HG03442 (cell line): ENCODE results near the gene STPG4.

Experiments used
- ATAC-seq: cut with Tn5 transposase; IDR thresholded peaks from one replicate; pipeline ENCODE4 v1.9.1; 2021; ENCODE audit warnings: mild to moderate bottlenecking, moderate library complexity; ENCODE audit not compliant: unreplicated experiment

The STPG4 gene

DNA sequence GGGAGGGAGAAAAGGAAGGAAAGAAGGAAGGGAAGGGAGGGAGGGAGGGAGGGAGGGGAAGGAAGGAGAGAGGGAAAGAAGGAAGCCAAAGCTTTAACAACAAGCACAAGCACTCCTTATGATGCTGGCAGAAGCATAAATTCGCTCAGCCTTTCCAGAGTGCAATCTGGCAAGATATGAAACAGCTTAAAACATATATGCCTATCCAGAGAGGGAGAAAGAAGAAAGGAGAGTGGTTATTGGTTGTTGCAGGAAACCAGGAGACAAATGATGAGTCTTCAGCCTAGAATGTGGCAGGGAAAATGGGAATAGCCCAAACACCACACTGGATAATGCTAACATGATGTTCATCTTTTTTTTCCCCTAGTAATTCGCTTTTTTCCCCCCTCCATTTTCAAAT, 64.0 kb downstream of the STPG4 start:
- ATAC-seq: no peak

- ATAC-seq: no peak
Observed at GRCh38 chr2:47089083-47089464, 66.0 kb downstream of the STPG4 start.

DNA sequence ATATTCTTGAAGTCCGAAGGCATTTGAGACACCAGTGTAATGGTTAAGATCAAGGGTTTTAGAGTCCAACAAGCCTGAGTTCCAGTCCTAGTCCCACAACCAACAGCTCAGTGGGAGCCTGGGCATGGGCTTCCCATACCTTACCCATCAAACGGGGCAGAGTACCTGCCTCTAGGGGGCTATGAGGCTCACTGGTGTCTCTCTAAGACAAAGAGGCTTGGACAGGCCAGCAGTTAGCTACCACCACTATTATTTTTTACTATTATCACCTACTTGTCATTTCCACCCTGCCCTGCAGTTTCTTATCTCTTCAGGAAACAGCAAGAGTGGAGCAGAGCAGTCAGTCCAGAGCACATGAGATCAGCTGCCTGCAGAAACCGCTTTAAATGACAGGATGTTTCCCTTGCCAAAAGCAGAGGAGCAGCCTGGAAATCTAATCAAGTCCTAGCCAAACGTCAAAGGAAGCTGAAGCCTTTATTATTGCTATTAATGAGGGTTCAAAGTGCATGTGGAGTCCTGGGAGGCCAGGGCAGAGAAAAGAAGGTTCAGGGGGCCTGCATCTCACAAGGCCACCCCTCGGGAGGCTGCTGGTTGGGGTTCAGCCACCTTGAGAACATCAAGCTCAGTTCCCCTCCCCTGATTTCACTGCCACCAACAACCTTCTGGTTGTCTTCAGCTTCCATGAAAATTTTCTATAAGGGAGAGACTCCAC, 66.6 kb downstream of the STPG4 start:
- ATAC-seq: no peak

DNA sequence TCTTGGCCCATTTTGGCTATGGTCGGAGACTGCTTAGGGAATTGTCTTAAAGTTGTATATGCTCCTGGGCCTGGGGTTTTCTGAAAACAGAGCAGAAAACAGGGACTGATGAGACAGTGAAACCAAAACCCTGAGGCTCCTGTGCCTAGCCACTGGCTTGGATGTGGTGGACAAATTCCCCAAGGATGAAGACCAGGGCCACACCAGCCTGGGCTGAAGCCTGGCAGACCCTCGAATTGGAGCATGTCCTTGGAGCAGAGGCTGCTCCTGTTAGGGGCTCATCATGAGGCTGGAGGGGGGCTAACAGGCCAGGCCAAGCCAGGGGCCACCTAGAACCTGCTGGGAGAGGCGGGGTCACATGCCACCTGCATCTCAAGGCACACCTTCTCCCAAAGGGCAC, 68.1 kb downstream of the STPG4 start:
- ATAC-seq: no peak

GRCh38 chr2:47086571-47086970, 68.5 kb downstream of the STPG4 start:
- ATAC-seq: no peak

- no peak for ATAC-seq
Observed at GRCh38 chr2:47086054-47086471, 69.0 kb downstream of the STPG4 start.

GRCh38 chr2:47083886-47084687, 71.0 kb downstream of the STPG4 start:
- ATAC-seq: no peak

GRCh38 chr2:47083485-47083884, 71.6 kb downstream of the STPG4 start:
- no peak for ATAC-seq

GRCh38 chr2:47083005-47083404, 72.1 kb downstream of the STPG4 start:
- no peak for ATAC-seq

GRCh38 chr2:47080888-47081301, 74.2 kb downstream of the STPG4 start:
- ATAC-seq: no peak

GRCh38 chr2:47079515-47080412, 75.3 kb downstream of the STPG4 start:
- ATAC-seq: no peak

DNA sequence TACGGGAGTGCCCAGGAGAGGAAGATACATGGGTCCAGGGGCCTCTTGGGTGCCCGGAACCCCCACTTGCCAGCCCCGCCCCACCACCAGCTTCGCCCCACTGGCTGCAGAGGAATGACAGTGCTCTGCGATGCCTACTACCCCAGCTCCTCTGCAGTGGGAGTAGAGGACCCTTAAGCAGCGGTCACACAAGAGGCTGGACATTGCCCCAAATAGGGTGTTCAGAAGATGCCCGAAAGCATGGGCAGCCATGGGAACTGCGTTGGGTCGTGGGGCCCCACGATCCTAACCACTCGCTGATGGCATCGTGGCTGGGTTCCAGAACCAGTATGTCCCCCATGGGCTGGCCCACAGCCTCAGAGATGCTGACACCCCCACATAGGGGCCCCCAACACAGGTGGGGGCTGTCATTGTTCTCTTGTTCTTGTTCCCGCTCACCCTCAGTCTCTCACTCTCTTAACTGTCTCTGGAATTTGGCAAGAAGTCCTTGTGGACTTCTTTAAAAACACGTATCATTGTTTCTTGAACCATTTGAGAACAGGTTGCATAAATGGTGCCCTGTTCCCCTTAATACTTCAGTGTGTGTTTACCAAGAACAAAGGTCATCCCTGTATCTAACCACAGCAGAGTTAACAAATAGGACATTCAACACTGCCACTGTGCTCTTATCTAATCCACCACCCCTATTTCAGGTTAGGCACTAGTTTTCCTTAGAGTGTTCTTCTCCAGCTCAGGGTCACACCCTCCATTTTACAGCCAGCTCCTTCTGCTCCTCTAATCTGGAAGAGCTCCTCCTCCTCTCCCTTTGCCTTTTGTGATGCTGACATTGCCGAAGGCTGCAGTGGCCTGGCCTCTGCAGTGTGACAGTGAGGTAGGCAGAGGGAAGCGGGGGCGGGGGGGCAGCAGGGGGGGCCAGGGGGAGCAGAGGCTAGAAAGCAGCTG, 76.3 kb downstream of the STPG4 start:
- no peak for ATAC-seq

GRCh38 chr2:47077442-47078117, 77.5 kb downstream of the STPG4 start:
- ATAC-seq: no peak

DNA sequence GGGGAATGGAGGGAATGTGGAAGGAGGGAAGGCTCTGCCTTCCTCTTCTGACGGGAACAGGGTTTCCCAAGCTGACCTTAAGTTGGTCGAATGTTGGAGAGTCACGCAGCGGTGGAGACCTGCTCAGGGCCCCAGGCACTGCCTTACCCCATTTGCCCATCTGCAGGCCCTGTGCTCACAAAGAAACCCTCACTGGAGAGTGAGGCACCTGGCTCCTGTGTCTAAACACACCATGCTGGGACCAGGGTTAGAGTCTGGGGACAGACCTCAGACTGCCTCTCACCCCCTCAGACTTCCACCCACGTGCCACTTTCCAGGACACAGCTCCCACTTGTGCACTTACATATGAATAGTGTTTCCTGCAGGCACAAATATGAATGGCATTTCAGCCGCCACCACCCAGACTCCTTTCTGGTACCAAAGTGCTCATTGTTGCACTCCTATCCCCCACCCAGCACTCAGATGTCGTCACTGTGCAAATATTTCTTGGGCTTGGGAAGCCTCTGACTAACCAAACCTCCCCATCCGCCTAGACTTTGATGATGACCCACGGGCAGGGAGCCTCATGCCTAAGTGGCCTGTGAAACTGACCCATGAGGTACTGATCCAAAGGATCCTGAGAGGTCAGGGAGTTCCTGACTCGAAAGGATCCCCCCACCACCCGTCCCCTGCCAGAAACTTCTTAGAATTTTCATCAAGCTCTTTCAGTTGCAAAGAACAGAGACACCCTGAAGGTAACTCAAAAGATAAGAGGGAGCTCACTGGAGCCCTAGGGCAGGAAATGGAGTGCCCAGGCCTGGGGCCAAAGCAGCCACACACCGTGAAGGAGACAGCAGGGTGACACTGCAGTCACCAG, 78.3 kb downstream of the STPG4 start:
- ATAC-seq: no peak

DNA sequence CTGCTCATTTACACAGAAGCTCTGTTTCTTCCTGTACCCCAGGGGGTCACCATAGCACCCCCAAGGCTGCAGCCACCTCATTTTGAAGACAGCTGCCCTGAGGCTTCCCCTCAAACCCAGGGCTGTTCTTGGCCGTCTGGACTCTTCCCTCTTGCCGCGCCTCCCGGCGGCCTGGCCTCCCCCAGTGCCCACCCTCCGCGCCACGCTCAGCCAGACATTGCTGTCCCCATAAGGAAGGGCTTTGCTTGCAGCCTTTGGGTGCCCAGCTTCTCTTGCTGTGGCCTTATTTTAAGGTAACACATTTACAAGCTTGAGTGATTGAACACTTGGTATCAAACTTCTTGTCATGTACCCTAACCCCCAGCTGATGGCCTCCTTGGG, 79.0 kb downstream of the STPG4 start:
- no peak for ATAC-seq

- ATAC-seq: no peak
Observed at GRCh38 chr2:47075361-47076125, 79.6 kb downstream of the STPG4 start.

DNA sequence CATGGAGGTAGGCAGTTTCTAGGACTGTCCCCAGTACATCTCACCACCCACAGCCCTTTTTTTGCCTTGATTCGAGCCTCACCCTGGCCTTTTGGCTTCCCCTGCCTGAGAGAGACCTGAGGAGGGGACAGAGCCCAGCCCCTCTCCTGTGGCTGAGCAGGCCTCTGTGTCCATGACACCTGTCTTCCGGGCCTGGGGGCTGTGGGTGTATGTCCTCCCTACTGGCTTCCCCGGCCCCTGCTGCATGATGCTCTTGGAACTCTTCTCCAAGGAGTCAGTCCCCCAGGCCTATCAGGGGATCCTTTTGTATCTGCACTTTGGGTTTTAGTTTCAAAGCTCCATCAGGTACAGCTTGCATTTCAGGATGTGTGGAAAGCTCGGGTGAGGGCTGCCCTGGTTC, 80.4 kb downstream of the STPG4 start:
- ATAC-seq: no peak

DNA sequence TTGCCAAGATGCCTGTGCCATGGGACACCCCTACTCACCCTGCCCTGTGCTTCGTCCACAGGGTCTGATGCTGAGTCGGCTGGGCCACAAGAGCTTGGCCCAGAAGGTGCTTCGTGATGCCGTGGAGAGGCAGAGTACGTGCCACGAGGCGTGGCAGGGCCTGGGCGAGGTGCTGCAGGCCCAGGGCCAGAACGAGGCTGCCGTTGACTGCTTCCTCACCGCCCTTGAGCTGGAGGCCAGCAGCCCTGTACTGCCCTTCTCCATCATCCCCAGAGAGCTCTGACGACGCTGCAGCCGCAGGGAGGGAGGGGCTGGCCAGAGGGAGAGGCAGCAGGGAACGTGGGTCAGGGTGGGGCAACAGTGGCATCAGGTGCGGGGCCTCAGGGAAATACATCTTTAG, 81.5 kb downstream of the STPG4 start:
- no peak for ATAC-seq
